HepG2 (cell line): ENCODE results near the gene NXT1. TPM values are rescaled to one million over a fixed set of nuclear protein-coding genes. Genes with fewer than 3 reads are reported as not detected.
A peak's percentile ranks its signal among the peaks of the same experiment; 100 is the strongest.

Experiments used
- CREB1 ChIP-seq, 2 experiments: fragments of 450-650 bp in 1 of 2; IDR thresholded peaks; 2 replicates each; pipeline ENCODE4 v1.6.1; 2016 to 2017; ENCODE audit warnings: control low read depth in 1 of 2, mild to moderate bottlenecking in 1 of 2, missing compliant biosample characterization in 1 of 2, missing genetic modification characterization in 1 of 2
- ESRRA ChIP-seq: sonication (generic); formaldehyde crosslinking; IDR thresholded peaks from 2 replicates; pipeline ENCODE4 v1.5.1; 2020; ENCODE audit warnings: mild to moderate bottlenecking, low read depth, missing genetic modification reagents
- GATAD2A ChIP-seq: IDR thresholded peaks from 2 replicates; pipeline ENCODE4 v1.6.1; 2016
- KAT7 ChIP-seq: IDR thresholded peaks from 2 replicates; pipeline ENCODE4 v1.6.1; 2018; ENCODE audit warnings: borderline replicate concordance, missing compliant biosample characterization
- NFE2 ChIP-seq: sonication (generic); formaldehyde crosslinking; IDR thresholded peaks from 2 replicates; pipeline ENCODE4 v1.4.0; 2020; ENCODE audit warnings: missing genetic modification reagents
- PHF20 ChIP-seq: sonication (generic); formaldehyde crosslinking; IDR thresholded peaks from 2 replicates; pipeline ENCODE4 v1.5.0; 2020; ENCODE audit warnings: mild to moderate bottlenecking, missing genetic modification reagents
- PHF8 ChIP-seq: sonication (generic); formaldehyde crosslinking; IDR thresholded peaks from 2 replicates; pipeline ENCODE4 v1.5.0; 2020; ENCODE audit warnings: missing genetic modification reagents
- RNF2 ChIP-seq: fragments of 450-650 bp; conservative IDR thresholded peaks from 2 replicates; pipeline ENCODE4 v1.6.1; 2016; ENCODE audit warnings: low read depth
- SRSF9 ChIP-seq: fragments of 200-400 bp; formaldehyde crosslinking; IDR thresholded peaks from 2 replicates; pipeline ENCODE4 v1.6.1; 2018; ENCODE audit warnings: borderline replicate concordance, mild to moderate bottlenecking, low read depth, low read length; ENCODE audit not compliant: insufficient read depth, poor library complexity, severe bottlenecking
- TBL1XR1 ChIP-seq: fragments of 150-350 bp; IDR thresholded peaks from 2 replicates; pipeline ENCODE4 v1.6.1; 2014; ENCODE audit warnings: borderline replicate concordance, low read length; ENCODE audit not compliant: partially characterized antibody
- TCF7L2 ChIP-seq: IDR thresholded peaks from 2 replicates; pipeline ENCODE4 v1.6.1; 2011; ENCODE audit warnings: mild to moderate bottlenecking, low read depth, low read length, moderate library complexity
- THAP8 ChIP-seq: sonication (generic); formaldehyde crosslinking; IDR thresholded peaks from 2 replicates; pipeline ENCODE4 v1.5.1; 2020; ENCODE audit warnings: missing genetic modification reagents, mild to moderate bottlenecking, borderline replicate concordance
- ZBTB10 ChIP-seq: sonication (generic); formaldehyde crosslinking; IDR thresholded peaks from 2 replicates; pipeline ENCODE4 v1.4.0; 2020; ENCODE audit warnings: missing genetic modification reagents, borderline replicate concordance
- ZBTB43 ChIP-seq: sonication (generic); formaldehyde crosslinking; conservative IDR thresholded peaks from 2 replicates; pipeline ENCODE4 v1.4.0; 2020; ENCODE audit warnings: missing genetic modification reagents
- ZBTB7A ChIP-seq: sonication (generic); formaldehyde crosslinking; IDR thresholded peaks from 2 replicates; pipeline ENCODE4 v1.8.0; 2022; ENCODE audit warnings: mild to moderate bottlenecking, missing genetic modification reagents
- ZBTB8A ChIP-seq: sonication (generic); formaldehyde crosslinking; IDR thresholded peaks from 2 replicates; pipeline ENCODE4 v1.4.0; 2020; ENCODE audit warnings: mild to moderate bottlenecking, low read depth, missing genetic modification reagents, borderline replicate concordance
- ZC3H13 ChIP-seq: sonication (generic); formaldehyde crosslinking; IDR thresholded peaks from 2 replicates; pipeline ENCODE4 v1.8.1; 2023; ENCODE audit warnings: mild to moderate bottlenecking, missing genetic modification reagents, moderate library complexity
- ZFX ChIP-seq: sonication (generic); formaldehyde crosslinking; IDR thresholded peaks from 2 replicates; pipeline ENCODE4 v1.4.0; 2020; ENCODE audit warnings: mild to moderate bottlenecking, low read depth, missing genetic modification reagents, moderate library complexity
- ZNF101 ChIP-seq: sonication (generic); formaldehyde crosslinking; IDR thresholded peaks from 2 replicates; pipeline ENCODE4 v1.4.0; 2020; ENCODE audit warnings: mild to moderate bottlenecking, low read depth, missing genetic modification reagents, borderline replicate concordance
- ZNF530 ChIP-seq: sonication (generic); formaldehyde crosslinking; IDR thresholded peaks from 2 replicates; pipeline ENCODE4 v1.5.0; 2020; ENCODE audit warnings: low read depth, mild to moderate bottlenecking, missing genetic modification reagents
- ZNF574 ChIP-seq: sonication (generic); formaldehyde crosslinking; IDR thresholded peaks from 2 replicates; pipeline ENCODE4 v1.4.0; 2020; ENCODE audit warnings: missing genetic modification reagents
- polyA plus RNA-seq, 8 experiments: library from polyadenylated mRNA; depleted of rRNA in 3 of 8; stranded (reverse) in 7 of 8; unstranded in 1 of 8; fragments of >200 nt; fragmentation: Illumina TruSeq in 4 of 8; extraction: Trizol in 4 of 8; gene quantifications; 2 replicates each; pipeline versions ENCODE4 v1.2.1 to v1.2.3, GENCODE V29; 2011 to 2016; ENCODE audit warnings: low read depth in 4 of 8, missing spikeins in 1 of 8, mixed read lengths in 1 of 8; ENCODE audit not compliant: insufficient read depth in 1 of 8
- total RNA-seq, 5 experiments: library from RNA; depleted of rRNA; stranded (reverse); fragments of >200 nt; fragmentation: Illumina TruSeq; extraction: Trizol; gene quantifications; 2 replicates each; pipeline ENCODE4 v1.2.3, GENCODE V29; 2016; ENCODE audit warnings: low read depth in 1 of 5

The NXT1 gene
- total and polyA plus RNA-seq, 2 of the 13 experiments (the other 11 are each of a cell fraction or from before 2014, with no cell fraction given) = 35.6 to 65.9 TPM

- TF ChIP-seq ZBTB7A (CRISPR knock-in tag) (peak; percentile 73), ZNF101 (CRISPR knock-in tag) (no peak), GATAD2A (CRISPR knock-in tag) (peak; percentile 86), PHF20 (CRISPR knock-in tag) (peak; percentile 95), CREB1 (IDR thresholded peaks at IDR 0.05) (peak; percentile 99), CREB1 (CRISPR knock-in tag; IDR thresholded peaks at IDR 0.05) (peak; percentile 91), ZBTB10 (peak; percentile 83), PHF8 (CRISPR knock-in tag) (peak; percentile 99), ZBTB8A (peak; percentile 100), ESRRA (CRISPR knock-in tag) (peak; percentile 92), ZFX (CRISPR knock-in tag) (peak; percentile 99), ZBTB43 (CRISPR knock-in tag) (no peak; the same call in 1 of the 2 replicates), ZNF530 (CRISPR knock-in tag) (0 out of 2 replicates have a peak, but pooled peaks have one; percentile 78), KAT7 (CRISPR knock-in tag) (peak; percentile 99), ZC3H13 (peak; percentile 98), SRSF9 (no peak), TCF7L2 (no peak), ZNF574 (CRISPR knock-in tag) (peak; percentile 94), NFE2 (no peak; the same call in 1 of the 2 replicates), TBL1XR1 (peak; percentile 98), THAP8 (peak; percentile 94; the same call in 1 of the 2 replicates), RNF2 (peak; percentile 89)
Measured at GRCh38 chr20:23361476-23362391, 11.1 kb downstream of the NXT1 start, which contains the start of gene GZF1 (continued).
